H1 (cell line): ENCODE data around the gene VPS35L. TPM values are rescaled to one million over a fixed set of nuclear protein-coding genes. Genes with fewer than 3 reads are reported as not detected.

Experiments
- BACH1 ChIP-seq: IDR thresholded peaks from 2 replicates; pipeline ENCODE4 v1.6.1; 2012; ENCODE audit warnings: low read length, improper control_type of control experiment
- polyA plus RNA-seq, 7 experiments: library from polyadenylated mRNA; depleted of rRNA in 3 of 7; stranded (reverse) in 5 of 7; unstranded in 2 of 7; fragments of >200 nt in 5 of 7; fragments of 200-250 nt in 2 of 7; gene quantifications; 1 replicate in 5 of 7; 2 replicates in 1 of 7; 4 replicates in 1 of 7; pipeline versions ENCODE4 v1.2.1 to v1.2.3, GENCODE V29; 2011 to 2013; ENCODE audit warnings: missing spikeins in 2 of 7, mixed read lengths in 2 of 7
- total RNA-seq: library from RNA; stranded (reverse); fragmentation: NEBNext Ultra II Directional; extraction: Animal tissue kit (Norgen Biotek cat#: 25700); gene quantifications from 2 replicates; pipeline ENCODE4 v1.2.1, GENCODE V29; 2021
- TF ChIP-seq, protein P1 (sequence below), 3 experiments: IDR thresholded peaks; 1 replicate in 2 of 3; 2 replicates in 1 of 3; pipeline versions ENCODE4 v1.5.1 to v1.6.1; 2011; ENCODE audit warnings: low read length in 3 of 3, mild to moderate bottlenecking in 3 of 3, inconsistent platforms in 2 of 3, low read depth in 1 of 3, moderate library complexity in 1 of 3; ENCODE audit not compliant: insufficient read depth in 1 of 3; ENCODE audit errors: control extremely low read depth in 1 of 3

Gene VPS35L
- total and polyA plus RNA-seq, 2 of the 8 experiments (the other 6 are each of a cell fraction or from before 2014, with no cell fraction given), result 31.5 to 57.1 TPM

GRCh38 chr16:19660432-19660831, 104.9 kb downstream of the VPS35L start (continued):
- no peak for TF ChIP-seq BACH1
- TF ChIP-seq, protein P1, sequence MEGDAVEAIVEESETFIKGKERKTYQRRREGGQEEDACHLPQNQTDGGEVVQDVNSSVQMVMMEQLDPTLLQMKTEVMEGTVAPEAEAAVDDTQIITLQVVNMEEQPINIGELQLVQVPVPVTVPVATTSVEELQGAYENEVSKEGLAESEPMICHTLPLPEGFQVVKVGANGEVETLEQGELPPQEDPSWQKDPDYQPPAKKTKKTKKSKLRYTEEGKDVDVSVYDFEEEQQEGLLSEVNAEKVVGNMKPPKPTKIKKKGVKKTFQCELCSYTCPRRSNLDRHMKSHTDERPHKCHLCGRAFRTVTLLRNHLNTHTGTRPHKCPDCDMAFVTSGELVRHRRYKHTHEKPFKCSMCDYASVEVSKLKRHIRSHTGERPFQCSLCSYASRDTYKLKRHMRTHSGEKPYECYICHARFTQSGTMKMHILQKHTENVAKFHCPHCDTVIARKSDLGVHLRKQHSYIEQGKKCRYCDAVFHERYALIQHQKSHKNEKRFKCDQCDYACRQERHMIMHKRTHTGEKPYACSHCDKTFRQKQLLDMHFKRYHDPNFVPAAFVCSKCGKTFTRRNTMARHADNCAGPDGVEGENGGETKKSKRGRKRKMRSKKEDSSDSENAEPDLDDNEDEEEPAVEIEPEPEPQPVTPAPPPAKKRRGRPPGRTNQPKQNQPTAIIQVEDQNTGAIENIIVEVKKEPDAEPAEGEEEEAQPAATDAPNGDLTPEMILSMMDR (IDR thresholded peaks at IDR 0.05; ENCODE audit: control extremely low read depth in 1 of 3, insufficient read depth in 1 of 3, low read depth in 1 of 3, low read length in 3 of 3), result no peak
